ENCODE data around the gene BOLA1. TPM values are rescaled to one million over a fixed set of nuclear protein-coding genes. Genes with fewer than 3 reads are reported as not detected.

BOLA1 gene
- total RNA-seq, 6 experiments from 2014 or later: 5.3 to 8.9 (median 6.7) TPM

DNA sequence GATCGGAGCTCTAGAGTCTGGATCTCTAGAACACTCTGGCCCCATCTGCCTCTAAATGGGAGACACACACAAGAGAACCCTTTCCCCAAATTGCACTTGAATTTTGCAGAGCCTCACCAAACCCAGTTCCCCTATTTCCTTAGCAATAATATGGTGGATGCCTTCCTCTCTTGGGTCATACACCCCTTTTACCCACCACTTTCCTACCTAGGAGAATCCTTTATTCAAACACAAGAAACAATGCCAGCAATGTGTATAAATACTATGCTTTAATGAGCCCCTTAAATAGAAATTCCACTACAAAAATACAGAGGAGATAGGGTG, 29.0 kb downstream of the BOLA1 start:
- peaks cover 50% of the 10 kb centered on the region for H3K4me1 Mint-ChIP-seq (ENCODE audit: low read depth)
- H3K27me3 Mint-ChIP-seq (ENCODE audit: insufficient read depth): no peaks in the 10 kb centered on the region; the same call in none of the 2 replicates
- H3K36me3 Mint-ChIP-seq (ENCODE audit: low read depth): peaks cover 70% of the 10 kb centered on the region
- peak overlapping the region; percentile 94 for H3K27ac Mint-ChIP-seq
- DNase-seq: no peak
- H3K9me3 Mint-ChIP-seq: no peaks in the 10 kb centered on the region
- peak overlapping the region; percentile 99 for H3K4me3 Mint-ChIP-seq
- TF ChIP-seq, protein P1, sequence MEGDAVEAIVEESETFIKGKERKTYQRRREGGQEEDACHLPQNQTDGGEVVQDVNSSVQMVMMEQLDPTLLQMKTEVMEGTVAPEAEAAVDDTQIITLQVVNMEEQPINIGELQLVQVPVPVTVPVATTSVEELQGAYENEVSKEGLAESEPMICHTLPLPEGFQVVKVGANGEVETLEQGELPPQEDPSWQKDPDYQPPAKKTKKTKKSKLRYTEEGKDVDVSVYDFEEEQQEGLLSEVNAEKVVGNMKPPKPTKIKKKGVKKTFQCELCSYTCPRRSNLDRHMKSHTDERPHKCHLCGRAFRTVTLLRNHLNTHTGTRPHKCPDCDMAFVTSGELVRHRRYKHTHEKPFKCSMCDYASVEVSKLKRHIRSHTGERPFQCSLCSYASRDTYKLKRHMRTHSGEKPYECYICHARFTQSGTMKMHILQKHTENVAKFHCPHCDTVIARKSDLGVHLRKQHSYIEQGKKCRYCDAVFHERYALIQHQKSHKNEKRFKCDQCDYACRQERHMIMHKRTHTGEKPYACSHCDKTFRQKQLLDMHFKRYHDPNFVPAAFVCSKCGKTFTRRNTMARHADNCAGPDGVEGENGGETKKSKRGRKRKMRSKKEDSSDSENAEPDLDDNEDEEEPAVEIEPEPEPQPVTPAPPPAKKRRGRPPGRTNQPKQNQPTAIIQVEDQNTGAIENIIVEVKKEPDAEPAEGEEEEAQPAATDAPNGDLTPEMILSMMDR (IDR thresholded peaks at IDR 0.05): no peak

DNA sequence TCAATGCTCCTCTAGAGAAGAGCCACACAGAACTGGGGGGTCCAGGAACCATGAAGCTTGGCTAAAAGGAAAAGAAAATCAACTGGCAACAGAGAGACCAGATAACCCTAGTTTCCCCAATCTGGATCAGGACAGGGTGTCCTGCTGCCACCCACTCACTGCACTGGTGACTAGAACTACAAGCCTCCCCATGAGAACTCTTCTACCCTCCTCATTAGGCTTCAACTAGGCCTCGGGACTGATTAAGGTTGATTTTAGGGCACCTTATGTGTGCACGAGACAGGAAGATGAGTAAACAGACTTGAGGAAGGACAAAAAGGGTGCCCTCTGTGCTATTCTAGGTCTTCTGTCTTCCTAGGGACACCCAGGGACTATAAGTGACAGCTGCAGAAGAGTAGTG, 30.5 kb downstream of the BOLA1 start:
- H3K4me3 Mint-ChIP-seq: no peak overlapping the region
- H3K27me3 Mint-ChIP-seq (ENCODE audit: insufficient read depth): no peaks in the 10 kb centered on the region; the same call in none of the 2 replicates
- H3K4me1 Mint-ChIP-seq (ENCODE audit: low read depth): peaks cover 45% of the 10 kb centered on the region

DNA sequence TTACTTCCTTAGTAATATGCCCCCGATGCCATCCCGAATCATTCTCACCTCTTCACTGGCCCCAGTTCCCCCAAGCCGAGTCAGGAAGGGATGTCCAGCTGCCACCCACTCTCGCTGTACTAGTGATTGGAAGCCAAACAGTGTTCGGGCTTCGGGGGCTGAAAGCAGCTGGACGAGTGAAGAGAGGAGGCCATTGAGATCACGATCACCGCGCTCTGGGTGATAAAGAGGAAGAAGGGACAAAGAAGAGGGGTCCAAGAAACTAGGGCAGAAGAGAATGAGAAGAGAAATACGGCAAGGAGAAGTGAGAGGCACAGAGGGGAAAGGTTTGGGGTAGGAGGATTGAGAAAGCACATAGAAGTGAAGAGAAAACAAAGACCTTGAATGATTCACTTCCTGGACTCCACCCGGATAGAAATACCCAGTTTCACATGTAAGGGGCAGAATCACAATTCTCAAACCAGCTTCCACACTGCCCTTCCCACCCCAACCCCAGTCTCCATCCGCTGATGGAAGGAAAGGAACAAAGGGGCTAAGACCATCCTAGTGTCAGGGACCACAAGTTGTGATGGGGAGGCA, 31.9 kb downstream of the BOLA1 start:
- DNase-seq: no peak
- Mint-ChIP-seq H3K9me3 (no peaks in the 10 kb centered on the region), H3K27ac (peak overlapping the region; percentile 66), H3K27me3 (ENCODE audit: insufficient read depth) (peaks cover 3% of the 10 kb centered on the region), H3K4me1 (ENCODE audit: low read depth) (peaks cover 42% of the 10 kb centered on the region), H3K4me3 (no peak overlapping the region), H3K36me3 (ENCODE audit: low read depth) (peaks cover 44% of the 10 kb centered on the region)
- TF ChIP-seq, protein P1 (IDR thresholded peaks at IDR 0.05): no peak

More for the DNA sequence above, 30.5 kb downstream of the BOLA1 start:
- TF ChIP-seq, protein P1 (IDR thresholded peaks at IDR 0.05): no peak
- H3K27ac Mint-ChIP-seq: no peak overlapping the region; the same call in 1 of the 2 replicates
- peaks cover 56% of the 10 kb centered on the region for H3K36me3 Mint-ChIP-seq (ENCODE audit: low read depth)
- H3K9me3 Mint-ChIP-seq: no peaks in the 10 kb centered on the region
- no peak for DNase-seq

DNA sequence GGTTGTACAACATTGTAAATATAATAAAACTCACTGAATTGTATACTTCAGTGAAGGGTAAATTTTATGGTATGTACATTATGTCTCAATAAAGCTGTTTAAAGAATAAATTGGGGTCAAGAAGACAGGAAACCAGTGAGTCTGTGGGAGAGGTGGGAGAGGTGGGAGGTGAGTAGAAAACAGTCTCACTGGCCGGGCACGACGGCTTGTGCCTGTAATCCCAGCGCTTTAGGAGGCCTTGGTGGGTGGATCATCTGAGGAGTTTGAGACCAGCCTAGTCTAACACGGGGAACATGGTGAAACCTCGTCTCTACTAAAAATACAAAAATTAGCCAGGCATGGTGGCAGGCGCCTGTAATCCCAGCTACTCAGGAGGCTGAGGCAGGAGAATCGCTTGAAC, 33.1 kb downstream of the BOLA1 start:
- no peaks in the 10 kb centered on the region for H3K9me3 Mint-ChIP-seq
- H3K4me1 Mint-ChIP-seq (ENCODE audit: low read depth): peaks cover 49% of the 10 kb centered on the region
- TF ChIP-seq, protein P1 (IDR thresholded peaks at IDR 0.05): no peak
- no peak for DNase-seq
- H3K4me3 Mint-ChIP-seq: no peak overlapping the region
- no peak overlapping the region for H3K27ac Mint-ChIP-seq
- H3K27me3 Mint-ChIP-seq (ENCODE audit: insufficient read depth): peaks cover 7% of the 10 kb centered on the region
- peaks cover 35% of the 10 kb centered on the region for H3K36me3 Mint-ChIP-seq (ENCODE audit: low read depth)

DNA sequence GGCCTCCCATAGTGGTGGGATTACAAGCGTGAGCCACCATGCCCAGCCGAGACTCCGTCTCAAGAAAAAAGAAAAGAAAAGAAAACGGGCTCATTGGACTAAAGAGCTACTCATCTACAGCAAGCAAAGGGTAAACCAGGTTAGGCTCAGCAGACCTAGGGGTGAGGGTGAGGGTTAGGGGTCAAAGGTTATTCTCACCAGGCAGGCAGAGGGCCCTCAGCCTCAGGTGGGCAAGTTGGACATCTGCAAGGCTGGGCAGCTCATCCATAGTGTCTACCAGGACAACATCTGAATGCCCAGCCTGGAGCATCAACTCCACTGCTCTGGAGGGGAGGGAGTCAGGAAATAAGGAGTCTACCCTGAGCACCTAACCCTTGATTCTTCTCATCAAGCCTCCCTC, 33.8 kb downstream of the BOLA1 start:
- peaks cover 53% of the 10 kb centered on the region for H3K4me1 Mint-ChIP-seq (ENCODE audit: low read depth)
- no peak for DNase-seq
- no peaks in the 10 kb centered on the region for H3K9me3 Mint-ChIP-seq
- TF ChIP-seq, protein P1 (IDR thresholded peaks at IDR 0.05): no peak
- peaks cover 35% of the 10 kb centered on the region for H3K36me3 Mint-ChIP-seq (ENCODE audit: low read depth)
- peaks cover 8% of the 10 kb centered on the region for H3K27me3 Mint-ChIP-seq (ENCODE audit: insufficient read depth)
- H3K4me3 Mint-ChIP-seq: no peak overlapping the region
- H3K27ac Mint-ChIP-seq: no peak overlapping the region

Measured in HFFc6 (cell line).